Ishikawa (cell line): ENCODE data around the gene PLA2G5.

Experiments
- CEBPB ChIP-seq: IDR thresholded peaks from 2 replicates; pipeline ENCODE4 v1.6.1; 2012
- CREB1 ChIP-seq: IDR thresholded peaks from 2 replicates; pipeline ENCODE4 v1.6.1; 2012; ENCODE audit warnings: low read depth
- EGR1 ChIP-seq: IDR thresholded peaks from 2 replicates; pipeline ENCODE4 v1.6.1; 2012
- EP300 ChIP-seq: IDR thresholded peaks from 2 replicates; pipeline ENCODE4 v1.6.1; 2012; ENCODE audit warnings: borderline replicate concordance
- FOXM1 ChIP-seq: IDR thresholded peaks from 2 replicates; pipeline ENCODE4 v1.6.1; 2012; ENCODE audit warnings: low read depth, borderline replicate concordance
- MAX ChIP-seq: IDR thresholded peaks from 2 replicates; pipeline ENCODE4 v1.6.1; 2012
- NFIC ChIP-seq: IDR thresholded peaks from 2 replicates; pipeline ENCODE4 v1.6.1; 2012
- RAD21 ChIP-seq: IDR thresholded peaks from 2 replicates; pipeline ENCODE4 v1.6.1; 2012; ENCODE audit warnings: low read depth
- REST ChIP-seq: IDR thresholded peaks from 2 replicates; pipeline ENCODE4 v1.6.1; 2012; ENCODE audit warnings: low read depth, mild to moderate bottlenecking
- TAF1 ChIP-seq: IDR thresholded peaks from 2 replicates; pipeline ENCODE4 v1.6.1; 2012; ENCODE audit warnings: low read depth, mild to moderate bottlenecking
- TCF12 ChIP-seq: IDR thresholded peaks from 2 replicates; pipeline ENCODE4 v1.6.1; 2012; ENCODE audit warnings: low read depth
- TEAD4 ChIP-seq: IDR thresholded peaks from 2 replicates; pipeline ENCODE4 v1.6.1; 2012
- USF1 ChIP-seq: IDR thresholded peaks from 2 replicates; pipeline ENCODE4 v1.6.1; 2012
- YY1 ChIP-seq: IDR thresholded peaks from 2 replicates; pipeline ENCODE4 v1.6.1; 2012; ENCODE audit warnings: low read depth
- ZBTB7A ChIP-seq: IDR thresholded peaks from 2 replicates; pipeline ENCODE4 v1.6.1; 2012; ENCODE audit warnings: low read depth

PLA2G5 gene, protein sequence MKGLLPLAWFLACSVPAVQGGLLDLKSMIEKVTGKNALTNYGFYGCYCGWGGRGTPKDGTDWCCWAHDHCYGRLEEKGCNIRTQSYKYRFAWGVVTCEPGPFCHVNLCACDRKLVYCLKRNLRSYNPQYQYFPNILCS

GRCh38 chr1:20069874-20070273 lies at the start of gene PLA2G5:
PLA2G5 (plus strand) TSS chr1:20070194; CDS start chr1:20084831, 14,637 bp downstream.
- no peak for TF ChIP-seq USF1
- no peak for TF ChIP-seq REST
- no peak for TF ChIP-seq ZBTB7A
- no peak for TF ChIP-seq MAX
- TF ChIP-seq EP300: no peak
- TF ChIP-seq CEBPB: no peak
- no peak for TF ChIP-seq FOXM1

DNA sequence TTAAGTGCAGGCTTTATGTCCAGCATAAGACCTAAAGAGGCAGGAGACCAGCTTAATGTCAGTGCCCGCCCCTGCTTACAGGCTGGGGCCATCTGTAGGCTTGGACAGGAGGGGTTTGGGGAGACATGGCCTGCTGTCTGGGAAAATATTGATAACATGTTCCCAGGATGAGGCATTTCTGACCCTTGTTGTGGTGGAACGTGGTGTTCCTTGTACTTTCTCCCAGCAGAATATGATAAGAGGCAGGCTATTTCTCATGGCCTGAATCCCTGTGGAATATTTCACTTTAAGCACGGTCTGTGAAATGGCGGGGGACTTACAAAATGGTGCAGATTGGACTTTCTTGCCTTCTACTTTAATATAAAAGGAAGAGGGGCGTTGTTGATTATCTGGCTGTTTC lies 41.9 kb upstream of the PLA2G5 start:
- TF ChIP-seq ZBTB7A (no peak), EP300 (no peak), NFIC (no peak), REST (no peak), EGR1 (no peak), MAX (no peak), TEAD4 (no peak), TAF1 (no peak), USF1 (no peak), CREB1 (no peak), RAD21 (no peak), YY1 (no peak), TCF12 (no peak), FOXM1 (no peak), CEBPB (no peak)

- no peak for TF ChIP-seq FOXM1
- TF ChIP-seq REST: no peak
- no peak for TF ChIP-seq TEAD4
- TF ChIP-seq USF1: no peak
- TF ChIP-seq CEBPB: no peak
- no peak for TF ChIP-seq RAD21
- no peak for TF ChIP-seq TCF12
- no peak for TF ChIP-seq MAX
- TF ChIP-seq NFIC: no peak
- TF ChIP-seq EP300: no peak
- TF ChIP-seq CREB1: no peak
- TF ChIP-seq ZBTB7A: no peak
- TF ChIP-seq YY1: no peak
- no peak for TF ChIP-seq TAF1
- TF ChIP-seq EGR1: no peak
These were observed 41.3 kb upstream of the PLA2G5 start for GRCh38 chr1:20028726-20029125.

GRCh38 chr1:20029178-20029912 lies 40.6 kb upstream of the PLA2G5 start:
- TF ChIP-seq TEAD4: no peak
- no peak for TF ChIP-seq MAX
- no peak for TF ChIP-seq FOXM1
- TF ChIP-seq USF1: no peak
- no peak for TF ChIP-seq TAF1
- TF ChIP-seq TCF12: no peak
- TF ChIP-seq YY1: no peak
- TF ChIP-seq ZBTB7A: no peak
- no peak for TF ChIP-seq CEBPB
